Iris pigment epithelial cell (primary cell): ENCODE data around the gene CPLX1.

Experiments used
- DNase-seq: peaks from one replicate; pipeline ENCODE4 v3.0.0-alpha.2; 2011; ENCODE audit warnings: low read depth

Gene CPLX1

DNA sequence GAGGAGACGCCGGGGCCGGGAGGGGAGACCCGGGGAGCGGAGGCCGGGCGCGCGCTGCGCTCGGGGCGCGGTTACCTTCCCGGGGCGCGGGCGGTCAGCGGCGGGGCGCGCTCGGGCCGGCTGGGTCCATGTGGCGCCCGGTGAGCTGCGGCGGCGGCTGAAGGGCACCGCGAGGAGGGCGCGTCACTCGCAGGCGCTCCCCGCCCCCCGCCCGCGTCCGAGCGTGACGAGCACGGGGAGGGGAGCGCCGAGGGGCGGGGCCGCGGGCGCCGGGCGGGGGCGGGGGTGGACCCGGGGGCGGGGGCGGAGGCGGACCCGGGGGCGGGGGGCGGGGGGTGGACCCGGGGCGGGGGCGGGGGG lies at the start of gene CPLX1:
Gene CPLX1 (minus strand): TSS at position 159 of the 360 bp plus-strand sequence. CDS start 1,607 bp downstream, outside the sequence.
- DNase-seq: no peak

- DNase-seq: no peak
These were observed 49.3 kb upstream of the CPLX1 start for GRCh38 chr4:874971-875817.

GRCh38 chr4:874056-874455 lies 48.1 kb upstream of the CPLX1 start:
- no peak for DNase-seq

DNA sequence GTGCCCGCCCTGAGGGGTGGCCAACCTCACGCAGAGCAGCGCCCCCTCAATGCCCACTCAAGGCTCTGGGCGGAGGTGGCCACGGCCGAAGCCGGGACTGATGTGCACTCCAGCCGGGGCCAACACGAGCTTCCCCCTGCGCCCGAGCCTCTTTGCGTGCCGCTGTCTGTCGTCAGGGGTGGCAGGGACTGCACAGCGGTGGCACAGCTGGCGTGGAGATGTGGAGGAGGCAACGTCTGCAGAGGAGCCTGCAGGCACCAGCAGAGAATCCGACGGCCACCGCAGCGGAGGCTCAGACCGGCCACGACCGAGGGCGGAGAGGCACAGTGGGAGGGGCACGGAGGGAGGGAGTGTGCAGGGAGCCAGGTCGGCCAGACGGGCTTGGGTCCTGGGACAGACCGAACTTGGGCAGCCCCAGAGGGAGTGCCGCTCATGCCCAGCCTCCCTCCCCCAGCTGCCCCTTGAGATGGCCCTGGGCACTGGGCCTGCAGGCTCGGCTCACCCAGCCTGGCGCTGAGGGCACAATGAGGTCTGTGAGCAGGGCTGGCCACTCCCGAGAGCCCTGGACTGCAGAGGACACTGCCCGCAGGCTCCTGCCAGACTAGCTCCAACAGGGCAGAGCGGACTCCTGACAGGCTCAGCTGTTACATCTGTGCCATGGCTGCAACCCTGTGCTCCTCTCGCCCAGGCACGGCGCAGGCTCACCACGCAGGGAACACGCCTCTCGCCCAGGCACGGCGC lies 46.5 kb upstream of the CPLX1 start:
- DNase-seq: no peak

DNA sequence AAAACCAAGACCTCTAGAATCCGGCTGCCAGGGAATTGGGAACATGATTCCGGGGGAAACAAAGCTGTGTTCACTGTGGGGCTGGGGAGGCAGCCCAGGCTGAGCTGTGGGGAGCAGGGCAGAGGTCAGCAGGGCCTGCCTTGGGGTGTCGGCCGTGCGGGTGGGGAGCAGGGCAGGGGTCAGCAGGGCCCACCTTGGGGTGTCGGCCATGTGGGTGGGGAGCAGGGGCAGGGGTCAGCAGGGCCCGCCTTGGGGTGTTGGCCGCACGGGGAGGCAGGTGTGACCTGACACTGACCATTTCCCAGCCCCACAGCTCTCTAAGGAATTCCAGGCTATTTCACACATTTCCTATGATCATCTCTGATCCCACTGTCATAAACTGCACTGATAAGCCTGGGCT lies 45.6 kb upstream of the CPLX1 start:
- no peak for DNase-seq

- no peak for DNase-seq
These were observed 45.0 kb upstream of the CPLX1 start for GRCh38 chr4:870951-871350.

- DNase-seq: no peak
These were observed 43.8 kb upstream of the CPLX1 start for GRCh38 chr4:869776-870175.

- DNase-seq: no peak
These were observed 42.5 kb upstream of the CPLX1 start for GRCh38 chr4:868421-868820.

DNA sequence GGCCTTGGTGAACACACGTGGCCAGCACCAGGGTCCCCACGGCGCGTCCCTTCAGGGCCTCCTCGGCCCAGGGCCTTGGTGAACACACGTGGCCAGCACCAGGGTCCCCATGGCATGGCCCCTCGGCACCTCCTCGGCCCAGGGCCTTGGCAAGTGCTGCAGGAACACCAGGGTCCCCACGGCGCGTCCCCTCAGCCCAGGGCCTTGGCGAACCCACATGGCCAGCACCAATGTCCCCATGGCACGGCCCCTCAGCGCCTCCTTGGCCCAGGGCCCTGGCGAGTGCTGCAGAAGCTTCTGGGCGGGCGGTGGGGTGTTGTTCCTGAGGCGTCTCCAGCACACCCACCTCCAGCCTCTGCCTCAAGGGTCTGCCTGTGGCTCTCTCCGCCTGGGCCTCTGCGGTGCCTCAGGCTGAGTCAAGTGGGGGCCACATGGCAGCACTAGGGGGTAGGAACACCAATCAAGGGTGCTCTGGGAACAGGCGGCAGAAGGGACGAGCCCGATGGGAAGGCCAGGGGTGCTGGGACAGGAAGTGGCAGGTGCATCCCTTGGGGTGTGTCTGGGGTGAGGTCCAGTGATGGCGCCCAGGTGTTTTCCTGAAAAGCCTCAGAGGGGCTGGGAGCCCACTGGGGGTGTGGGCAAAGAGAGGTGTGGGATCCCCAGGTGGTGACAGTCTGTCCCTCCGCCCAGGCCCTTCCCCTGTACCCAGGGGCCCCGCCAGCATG lies 41.8 kb upstream of the CPLX1 start:
- DNase-seq: no peak

GRCh38 chr4:866761-867390 lies 40.9 kb upstream of the CPLX1 start:
- peak; percentile 48 for DNase-seq

DNA sequence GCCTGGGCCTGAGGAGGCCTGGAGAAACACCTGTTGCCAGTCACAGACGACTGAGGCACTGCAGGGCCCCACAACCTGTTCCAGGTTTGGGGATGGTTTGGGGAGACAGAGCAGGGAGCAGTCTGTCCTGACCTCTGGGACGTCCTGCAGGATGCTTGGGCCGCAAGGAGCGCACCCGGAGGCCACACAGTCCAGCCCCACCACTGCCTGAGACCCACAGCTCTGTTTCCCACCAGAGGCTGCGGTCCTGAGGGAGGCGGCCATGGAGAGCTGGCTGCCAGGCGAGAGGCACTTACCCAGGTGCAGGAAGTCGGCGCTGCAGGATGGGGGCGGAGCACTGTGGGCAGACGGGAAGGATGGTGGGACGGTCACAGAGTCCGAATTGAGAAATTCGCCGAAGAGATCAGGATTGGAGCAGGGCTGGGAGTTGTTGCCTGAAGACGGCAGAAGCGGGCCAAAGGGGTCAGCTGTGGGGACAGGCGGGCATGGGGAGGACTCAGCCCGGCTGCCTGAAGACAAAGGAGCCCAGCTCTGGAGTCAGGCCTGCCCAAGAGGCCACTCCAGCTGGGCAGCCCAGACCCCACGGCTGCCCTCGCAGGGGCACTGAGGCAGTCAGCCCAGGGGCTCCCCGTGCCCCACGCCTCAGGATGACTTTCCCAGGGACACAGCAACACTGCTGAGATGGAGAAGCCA lies 40.3 kb upstream of the CPLX1 start:
- no peak for DNase-seq

DNA sequence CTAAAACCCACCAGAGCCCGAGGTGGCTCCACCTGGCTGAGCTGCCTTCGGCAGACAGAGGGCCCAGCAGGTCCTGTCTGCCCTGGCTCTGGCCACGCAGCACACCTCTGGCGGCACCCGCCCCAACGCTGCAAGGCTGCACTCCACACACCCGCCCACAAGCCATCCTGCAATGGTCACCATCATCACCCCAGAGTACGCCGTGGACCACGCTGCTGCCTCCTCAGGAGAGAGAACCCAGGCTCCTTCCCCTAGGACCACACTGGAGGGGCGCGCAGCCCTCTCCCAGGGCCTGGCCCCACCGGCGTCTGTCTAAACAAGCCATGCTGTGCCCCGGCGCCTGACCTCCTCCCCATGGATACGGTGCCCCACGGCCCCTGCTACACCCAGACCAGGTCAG lies 39.6 kb upstream of the CPLX1 start:
- no peak for DNase-seq

- no peak for DNase-seq
These were observed 39.2 kb upstream of the CPLX1 start for GRCh38 chr4:865121-865465.

DNA sequence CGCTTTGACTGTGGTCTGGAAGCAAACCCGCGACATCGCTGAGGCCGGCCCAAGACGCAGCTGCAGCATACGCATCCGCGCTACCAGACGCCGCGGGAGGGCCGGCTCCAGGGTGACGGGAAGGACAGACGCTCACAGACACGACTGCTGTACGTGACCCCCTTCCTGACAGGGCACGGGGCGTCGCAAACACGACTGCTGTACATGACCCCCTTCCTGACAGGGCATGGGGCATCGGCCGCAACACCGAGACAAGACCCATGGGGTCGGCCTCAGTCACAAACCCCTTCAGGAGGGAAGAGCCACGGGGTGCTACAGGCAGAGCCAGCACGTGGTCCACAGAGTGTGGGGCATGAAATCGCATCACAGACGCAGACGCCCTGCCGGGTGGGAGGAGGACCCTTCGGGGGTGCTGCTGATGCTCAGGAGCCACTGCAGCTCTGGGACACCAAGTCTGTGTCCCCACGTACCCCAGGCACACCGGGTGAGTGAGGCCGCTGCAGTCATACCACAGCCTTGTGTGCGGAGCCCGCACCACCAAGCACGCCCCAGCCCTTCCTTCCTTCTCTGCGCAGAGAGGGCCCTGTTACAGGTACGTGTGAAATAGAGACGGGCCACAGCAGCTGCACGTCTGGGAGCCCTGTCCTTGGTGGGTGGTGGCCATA lies 38.7 kb upstream of the CPLX1 start:
- no peak for DNase-seq

DNA sequence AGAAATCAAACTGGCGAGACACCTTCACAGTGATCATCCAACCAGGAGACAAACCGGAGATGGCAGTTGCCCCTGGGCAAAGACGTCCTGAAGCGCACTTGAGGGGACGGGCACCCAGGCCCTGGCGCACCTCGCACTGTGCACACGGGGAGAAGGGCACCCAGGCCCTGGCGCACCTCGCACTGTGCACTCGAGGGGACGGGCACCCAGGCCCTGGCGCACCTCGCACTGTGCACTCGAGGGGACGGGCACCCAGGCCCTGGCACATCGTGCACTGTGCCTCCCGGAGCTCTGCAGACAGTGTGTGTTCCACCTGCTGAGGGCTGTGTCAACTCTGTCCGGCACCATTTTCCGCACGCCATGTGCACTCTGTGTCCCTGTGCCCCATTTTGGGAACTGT lies 34.6 kb upstream of the CPLX1 start:
- no peak for DNase-seq

- DNase-seq: no peak
These were observed 33.6 kb upstream of the CPLX1 start for GRCh38 chr4:859496-859895.

GRCh38 chr4:858831-859451 lies 33.0 kb upstream of the CPLX1 start:
- DNase-seq: no peak

DNA sequence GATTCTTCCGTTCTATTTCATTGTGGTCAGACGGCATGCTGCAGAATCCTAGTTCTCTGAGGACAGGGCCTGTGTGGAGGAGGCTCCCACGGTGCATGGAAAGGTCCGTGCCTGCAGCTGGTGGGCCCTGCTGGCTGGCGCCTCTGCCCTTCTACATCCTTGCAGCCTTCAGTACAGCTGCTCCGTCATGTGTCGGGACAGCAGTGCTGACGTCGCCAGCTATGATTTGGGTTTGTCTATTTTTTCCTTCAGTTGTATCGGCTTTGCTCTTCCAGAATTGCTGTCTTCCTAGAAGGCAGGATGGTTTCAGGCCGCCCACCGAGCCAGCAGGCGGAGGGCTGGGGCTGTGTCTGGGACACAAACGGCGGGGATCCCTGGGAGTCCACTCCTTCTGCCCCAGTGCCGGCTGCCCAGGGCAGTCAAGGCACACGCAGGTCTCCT lies 32.1 kb upstream of the CPLX1 start:
- DNase-seq: no peak

GRCh38 chr4:857461-857860 lies 31.5 kb upstream of the CPLX1 start:
- no peak for DNase-seq

DNA sequence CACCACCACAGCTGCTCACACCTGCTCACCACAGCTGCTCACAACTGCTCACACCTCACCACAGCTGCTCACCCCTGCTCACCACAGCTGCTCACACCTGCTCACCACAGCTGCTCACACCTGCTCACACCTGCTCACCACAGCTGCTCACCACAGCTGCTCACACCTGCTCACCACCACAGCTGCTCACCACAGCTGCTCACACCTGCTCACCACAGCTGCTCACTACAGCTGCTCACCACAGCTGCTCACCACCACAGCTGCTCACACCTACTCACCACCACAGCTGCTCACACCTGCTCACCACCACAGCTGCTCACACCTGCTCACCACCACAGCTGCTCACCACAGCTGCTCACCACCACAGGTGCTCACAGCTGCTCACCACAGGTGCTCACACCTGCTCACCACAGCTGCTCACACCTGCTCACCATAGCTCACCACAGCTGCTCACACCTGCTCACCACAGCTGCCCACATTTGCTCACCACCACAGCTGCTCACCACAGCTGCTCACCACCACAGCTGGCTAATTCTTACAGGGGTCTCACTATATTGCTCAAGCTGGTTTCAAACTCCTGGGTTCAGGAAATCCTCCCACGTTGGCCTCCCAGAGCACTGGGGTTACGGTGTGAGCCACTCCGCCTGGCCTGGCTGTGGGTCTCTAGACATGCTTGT lies 30.4 kb upstream of the CPLX1 start:
- no peak for DNase-seq
